GM18868 (cell line): ENCODE measurements around the gene TIMP4.
A peak's percentile ranks its signal among the peaks of the same experiment; 100 is the strongest.

Experiments
- ATAC-seq: cut with Tn5 transposase; IDR thresholded peaks from one replicate; pipeline ENCODE4 v1.9.1; 2021; ENCODE audit warnings: mild to moderate bottlenecking, moderate library complexity; ENCODE audit not compliant: unreplicated experiment

The TIMP4 gene

DNA sequence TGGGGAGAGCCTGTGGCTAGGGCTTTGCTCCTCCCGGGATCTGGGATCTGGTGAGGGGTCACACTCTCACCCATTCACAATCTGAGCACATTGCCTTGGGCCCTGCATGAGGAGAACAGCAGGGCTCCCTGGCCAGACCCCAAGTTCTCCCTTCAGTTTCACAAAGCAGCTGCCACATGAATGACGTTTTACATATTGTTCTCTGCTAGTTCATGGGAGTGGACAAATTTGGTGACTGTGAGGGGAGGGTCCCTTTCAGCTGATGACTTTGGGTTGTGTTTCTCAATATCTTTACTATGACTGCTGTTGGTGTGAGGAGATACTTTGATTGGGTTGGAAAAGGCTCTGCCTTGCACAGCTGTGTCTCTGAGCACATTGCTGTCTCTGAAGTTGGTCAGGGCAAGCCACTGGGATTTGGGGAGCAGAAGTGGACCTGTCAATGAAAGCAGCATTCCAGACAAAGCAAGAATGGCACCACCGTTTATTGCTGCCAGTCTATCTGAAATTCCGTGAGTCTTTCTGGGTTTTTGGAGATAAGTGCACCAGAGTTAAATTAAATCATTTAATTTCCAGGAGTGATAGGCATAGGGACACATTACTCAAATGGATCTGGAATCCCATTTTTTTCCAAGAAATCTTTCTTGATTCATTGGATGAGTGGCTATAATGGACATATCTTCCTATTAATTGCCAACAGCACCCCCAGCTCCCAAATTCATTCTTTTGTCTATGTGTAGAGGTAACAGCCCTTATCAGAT, 10.3 kb downstream of the TIMP4 start:
- ATAC-seq, result no peak

DNA sequence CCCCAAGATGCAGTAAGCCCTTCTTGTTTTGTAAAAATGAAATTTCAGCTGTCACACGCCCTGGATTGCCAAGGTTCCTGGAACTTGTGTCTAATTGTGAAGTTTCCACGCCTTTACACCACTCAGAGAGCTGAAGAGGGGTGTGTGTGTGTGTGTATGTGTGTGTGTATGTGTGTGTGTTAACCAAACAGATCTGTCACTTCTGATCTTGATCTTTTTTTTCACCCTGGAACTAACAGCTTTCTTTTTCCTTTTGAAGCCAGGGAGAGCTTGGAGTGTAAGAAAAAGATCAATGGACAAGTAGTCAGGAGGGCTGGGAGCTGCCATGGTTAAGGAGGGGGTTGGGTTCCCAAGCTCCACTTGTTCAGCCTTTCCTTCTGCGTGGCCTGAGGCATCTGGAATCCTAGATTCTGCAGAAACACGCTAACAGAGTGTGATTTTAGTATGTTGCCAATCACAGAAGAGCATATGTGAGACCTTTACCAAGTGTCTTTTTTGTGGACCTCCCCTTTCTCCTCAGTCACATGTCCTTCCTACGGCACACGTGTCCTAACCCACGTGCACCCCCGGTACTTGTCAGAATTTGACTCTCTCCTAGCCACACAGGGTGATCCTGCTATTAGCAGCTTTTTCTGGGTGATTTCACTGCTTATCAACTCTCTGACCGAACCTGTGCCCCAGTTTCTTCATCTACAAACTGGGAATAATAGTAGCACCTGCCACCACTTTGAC, 11.5 kb downstream of the TIMP4 start:
- ATAC-seq, result no peak

DNA sequence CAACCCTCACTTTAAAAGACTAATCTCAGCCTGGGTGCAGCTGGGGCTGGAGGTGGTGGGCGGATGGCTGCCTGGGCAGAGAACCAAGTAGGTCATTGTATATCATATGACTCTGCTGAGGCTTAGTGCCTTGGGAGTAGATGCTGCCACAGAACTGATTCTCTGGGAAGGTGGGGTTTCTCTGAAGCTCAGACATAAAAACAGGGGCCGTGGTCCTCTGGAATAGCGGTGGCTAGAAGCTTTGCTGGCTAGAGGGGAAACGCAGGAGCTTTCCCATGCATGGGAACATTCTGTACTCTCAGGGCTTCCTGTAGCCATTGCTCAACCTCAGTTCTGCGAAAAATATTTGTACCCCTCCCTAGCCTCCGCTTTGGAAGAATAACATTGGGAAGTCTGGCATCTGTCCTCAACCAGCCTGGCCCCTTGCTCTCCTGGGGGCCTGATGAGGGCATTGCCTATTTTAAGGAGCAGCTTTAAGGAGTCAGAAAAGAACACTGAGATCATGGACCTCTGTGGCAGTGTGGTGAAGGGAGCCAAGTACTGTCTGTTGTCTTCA, 14.7 kb downstream of the TIMP4 start:
- no peak for ATAC-seq

DNA sequence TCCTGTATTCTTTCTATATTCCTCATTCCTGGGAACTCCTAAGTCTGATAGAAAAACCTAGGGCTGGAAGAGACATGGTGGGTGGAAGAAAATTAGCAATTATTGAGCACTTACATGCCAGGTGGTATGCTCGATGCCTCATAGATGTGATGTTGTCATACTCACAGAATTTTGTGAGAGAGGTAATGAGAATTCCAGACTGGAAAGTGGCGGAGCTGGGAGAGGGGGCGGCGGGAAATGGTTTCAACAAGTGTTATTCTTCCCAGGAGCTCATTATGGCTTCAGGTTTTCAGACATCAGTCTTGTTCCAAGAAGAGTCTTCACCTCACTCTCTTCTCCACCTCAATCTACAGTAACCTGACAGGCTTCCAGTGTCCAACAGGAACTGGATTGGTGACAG, 16.2 kb downstream of the TIMP4 start:
- no peak for ATAC-seq

DNA sequence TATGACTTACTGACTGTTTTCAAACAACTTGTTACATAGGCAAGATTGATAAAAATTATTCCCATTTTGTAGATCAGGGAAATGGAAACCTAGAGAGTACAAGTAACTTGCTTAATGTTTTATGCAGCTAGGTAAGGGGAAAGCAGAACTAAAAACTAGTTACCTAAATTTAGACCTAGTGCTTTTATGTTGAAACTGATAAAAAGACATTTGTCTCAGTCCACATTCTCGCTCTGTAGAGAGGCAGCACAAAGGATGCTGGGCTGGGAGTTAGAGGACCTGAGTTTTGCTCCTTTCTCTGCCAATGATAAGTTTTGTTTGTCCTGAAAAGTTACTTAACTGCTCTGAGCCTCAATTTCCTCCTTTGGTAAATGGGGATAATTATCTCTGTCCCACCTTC, 17.4 kb downstream of the TIMP4 start:
- no peak for ATAC-seq

DNA sequence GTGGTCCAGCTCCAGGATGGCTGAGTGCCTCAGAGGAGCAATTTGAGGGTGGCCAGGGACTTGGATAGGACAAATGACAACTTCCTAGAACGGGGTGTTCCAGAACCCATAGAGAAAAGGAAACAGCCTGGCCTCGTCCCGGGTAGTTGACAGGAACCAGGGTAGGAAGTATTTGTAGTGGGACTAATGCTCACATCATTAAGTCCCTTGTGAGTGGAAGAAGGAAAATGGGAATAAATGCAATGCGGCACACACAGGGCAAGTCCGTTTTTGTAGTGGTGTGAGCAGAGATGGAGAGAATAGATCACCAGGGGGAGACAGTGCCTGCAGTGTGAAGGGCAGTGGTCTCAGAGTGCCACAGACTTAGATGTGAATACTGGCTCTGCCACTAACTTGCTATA, 19.6 kb downstream of the TIMP4 start:
- ATAC-seq, result no peak

DNA sequence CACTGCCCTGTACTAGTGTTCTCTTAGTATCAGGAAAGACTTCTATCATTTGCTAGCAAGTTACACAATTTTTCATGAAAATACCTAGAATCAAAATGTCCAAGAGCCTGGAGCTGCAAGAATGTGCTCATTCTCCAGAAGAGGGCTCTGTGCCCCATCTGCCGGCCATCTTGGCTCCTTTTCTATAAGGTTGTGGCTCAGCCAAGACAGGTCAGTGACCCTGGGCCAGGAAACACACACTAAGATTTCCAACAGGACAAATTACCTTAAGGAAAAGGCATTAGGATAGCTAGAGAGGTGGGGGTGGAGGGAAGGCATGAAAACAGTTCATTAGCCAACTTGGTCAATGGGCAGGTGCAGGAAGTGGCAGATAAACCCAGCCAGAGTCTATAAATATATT, 20.7 kb downstream of the TIMP4 start:
- no peak for ATAC-seq

DNA sequence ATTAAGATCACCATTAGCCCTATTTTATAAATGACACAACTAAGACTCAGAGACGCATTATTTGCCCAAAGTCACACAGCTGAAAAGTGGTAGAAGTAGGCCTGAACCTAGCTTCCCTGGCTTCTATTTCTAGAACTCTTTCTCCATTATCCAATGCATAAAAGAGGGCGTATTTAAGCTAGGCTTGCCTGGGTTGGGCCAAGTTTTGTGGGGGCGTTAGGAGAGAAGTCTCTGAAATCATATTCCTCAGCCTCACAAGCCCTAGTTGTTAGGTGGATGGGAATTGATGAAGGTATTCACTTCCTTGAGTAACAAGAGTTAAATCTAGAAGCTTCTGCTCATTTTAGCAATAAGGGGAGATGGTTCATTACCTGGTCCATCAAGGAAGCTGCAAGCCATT, 22.3 kb downstream of the TIMP4 start:
- ATAC-seq, result no peak

DNA sequence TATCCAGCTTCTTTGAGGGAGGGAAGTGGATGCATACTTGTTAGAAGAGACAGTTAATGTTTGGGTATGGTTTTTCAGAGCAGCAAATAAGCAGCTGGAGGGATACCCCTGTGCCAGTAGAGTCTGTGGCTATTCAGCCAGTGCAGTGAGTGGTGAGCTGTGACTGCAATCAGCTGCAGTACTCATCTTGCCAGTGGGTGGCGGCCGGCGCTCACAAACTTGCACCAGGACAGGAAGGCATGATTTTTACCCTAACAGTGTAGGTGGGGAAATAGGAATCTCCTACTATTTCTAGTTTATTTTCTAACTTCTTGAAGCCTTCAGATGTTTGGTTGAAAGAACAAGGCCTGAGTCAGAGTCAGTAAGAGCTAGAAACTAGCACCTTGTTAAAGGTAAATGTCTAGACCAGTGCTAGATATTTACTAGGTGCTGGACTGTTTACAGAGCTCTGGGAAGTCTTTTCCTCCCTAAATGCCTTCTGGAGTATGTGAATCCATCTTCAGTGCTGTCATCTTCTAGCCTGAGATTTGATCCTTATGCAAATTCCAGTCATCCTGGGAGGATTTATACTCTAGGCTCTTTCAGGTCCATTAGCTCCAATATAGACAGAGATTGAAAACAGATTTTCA, 23.6 kb downstream of the TIMP4 start:
- peak; percentile 96 for ATAC-seq

DNA sequence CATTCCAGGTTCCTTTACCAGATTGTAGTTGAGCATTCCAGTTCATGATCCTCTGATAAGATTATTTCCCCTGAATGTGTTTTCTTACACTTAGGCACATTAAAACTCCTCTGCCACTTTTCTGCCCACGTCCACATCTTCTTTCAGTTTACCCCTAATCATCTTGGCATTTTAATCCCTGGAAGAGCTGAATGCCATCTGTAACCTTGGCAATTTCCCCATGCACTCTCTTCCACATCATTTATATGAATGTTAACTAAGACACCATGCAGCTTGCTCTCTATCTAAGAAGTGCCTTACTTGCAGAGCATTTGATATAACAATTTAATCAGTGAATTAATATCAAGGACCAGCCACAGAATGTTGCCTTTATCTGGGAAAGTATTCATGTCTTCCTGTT, 25.8 kb downstream of the TIMP4 start:
- no peak for ATAC-seq

DNA sequence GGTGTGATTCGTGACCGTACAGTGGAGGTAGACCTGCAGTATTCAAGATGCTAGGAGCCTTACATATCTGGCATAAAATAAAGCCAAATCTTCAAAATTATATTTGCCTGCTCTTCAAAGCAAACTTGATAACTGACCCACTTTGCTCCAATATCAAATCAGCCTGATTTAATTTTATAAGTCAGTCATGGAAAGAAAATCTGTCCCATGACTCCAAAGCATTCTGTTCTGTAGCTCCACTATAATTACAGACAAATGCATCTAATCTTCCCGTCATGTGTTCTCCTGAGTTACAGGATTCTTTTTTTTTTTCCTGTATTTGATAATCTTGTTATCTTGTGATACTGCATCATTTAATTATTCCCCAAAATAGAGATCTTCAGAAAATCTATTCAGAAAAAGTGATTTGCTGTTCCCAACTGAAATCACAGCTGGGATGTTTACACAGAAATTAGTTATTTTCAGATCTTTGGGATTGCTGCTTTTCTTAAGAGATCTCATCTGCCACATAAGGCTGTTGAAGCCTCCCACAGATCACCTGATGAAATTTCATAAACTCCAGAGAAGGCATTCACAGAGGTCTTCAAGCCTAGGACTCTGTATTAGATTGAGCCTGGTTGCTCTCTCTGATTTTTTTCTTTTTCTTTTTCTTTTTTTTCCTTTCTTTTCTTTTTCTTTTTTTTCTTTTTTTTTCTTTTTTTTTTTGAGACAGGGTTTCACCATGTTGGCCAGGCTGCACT, 27.2 kb downstream of the TIMP4 start:
- ATAC-seq, result no peak

DNA sequence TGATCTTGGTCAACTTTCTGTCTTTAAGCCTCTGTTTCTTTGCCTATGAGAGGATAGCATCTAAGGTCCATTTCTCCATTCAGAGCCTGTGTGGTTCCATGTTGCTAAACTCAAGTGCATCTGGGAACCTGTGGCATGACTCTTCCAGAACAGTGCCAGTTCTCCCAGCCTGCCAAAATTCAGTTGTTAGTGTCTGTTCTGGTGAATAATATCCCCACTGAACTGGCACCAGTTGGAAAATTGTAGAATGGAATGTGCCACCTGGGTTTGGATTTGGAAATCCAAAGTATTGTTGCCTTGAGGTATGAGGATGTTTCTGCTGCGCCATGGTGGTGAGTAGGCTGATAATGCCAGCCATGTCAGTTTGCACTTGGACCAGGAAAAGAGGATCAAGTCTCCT, 31.3 kb downstream of the TIMP4 start:
- ATAC-seq, result no peak

DNA sequence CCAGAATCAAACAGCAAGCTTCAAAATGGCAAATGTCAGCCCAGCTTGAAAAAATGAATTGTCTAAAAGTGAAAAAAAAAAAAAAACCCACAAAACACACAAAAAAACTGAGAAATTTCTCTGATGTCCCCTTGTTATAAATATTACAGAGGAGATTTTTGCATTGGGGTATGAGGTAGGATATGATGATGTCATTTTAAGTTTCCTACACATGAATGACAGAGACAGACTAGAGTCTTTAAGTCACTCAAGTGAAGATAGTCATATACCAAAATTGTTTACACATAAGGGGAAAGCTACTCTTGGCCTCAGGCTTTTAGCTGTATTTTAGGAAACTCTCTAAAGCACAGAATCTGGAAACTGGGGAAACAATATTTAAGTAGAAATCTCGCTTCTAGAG, 32.9 kb downstream of the TIMP4 start:
- no peak for ATAC-seq

DNA sequence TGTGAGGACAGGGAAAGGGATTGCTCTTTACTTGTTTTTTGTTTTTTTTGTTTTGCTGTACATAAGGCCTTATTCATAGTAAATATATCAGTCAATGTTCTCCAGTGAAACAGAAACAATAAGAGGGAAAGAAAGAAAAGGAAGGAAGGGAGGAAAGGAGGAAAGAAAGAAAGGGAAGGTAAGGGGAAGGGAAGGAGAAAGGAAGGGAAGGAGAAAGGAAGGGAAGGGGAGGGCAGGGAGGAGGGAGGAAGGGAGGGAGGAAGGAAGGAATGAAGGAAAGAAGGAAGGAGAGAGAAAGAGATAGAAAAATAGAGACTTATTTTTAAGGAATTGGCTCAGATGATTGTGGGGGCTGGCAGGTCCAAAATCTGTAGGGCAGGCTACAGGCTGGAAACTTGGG, 37.2 kb downstream of the TIMP4 start:
- ATAC-seq, result no peak

DNA sequence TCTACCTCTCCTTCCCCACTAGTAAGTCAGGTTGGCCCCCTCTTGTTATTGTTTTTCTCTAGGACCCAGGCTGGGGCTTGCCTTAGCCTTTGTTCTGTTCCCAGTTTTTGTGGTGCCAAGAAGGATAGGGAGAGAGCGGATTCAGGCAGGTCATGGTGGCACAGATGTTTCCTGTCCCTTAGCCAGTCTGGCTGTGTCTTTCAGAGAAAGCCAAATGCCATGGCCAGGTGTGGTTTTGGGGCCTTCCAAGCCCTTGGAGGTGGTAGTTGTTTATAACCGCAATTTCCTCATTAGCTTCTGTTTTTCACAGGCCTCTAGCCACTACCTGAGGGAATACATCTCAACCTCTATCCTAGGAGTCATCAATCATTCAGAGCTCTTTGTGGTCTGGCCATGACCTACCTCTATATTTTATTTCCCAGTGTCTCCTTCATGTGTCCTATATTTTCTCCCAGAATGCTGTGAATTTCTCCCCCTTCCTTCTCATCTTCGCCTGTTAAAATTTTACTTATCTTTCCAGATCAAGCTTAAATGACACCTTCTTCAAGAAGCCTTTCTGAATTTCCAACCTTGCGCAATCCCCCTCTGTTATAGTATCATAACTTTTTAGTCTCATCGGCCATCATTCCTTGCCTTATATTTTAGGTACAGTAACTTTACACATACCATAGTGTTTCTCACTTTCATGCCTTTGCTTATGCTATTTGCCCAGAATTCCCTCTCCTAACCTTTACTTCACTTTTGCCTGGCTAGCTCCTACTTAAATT, 38.2 kb downstream of the TIMP4 start:
- ATAC-seq, result no peak

DNA sequence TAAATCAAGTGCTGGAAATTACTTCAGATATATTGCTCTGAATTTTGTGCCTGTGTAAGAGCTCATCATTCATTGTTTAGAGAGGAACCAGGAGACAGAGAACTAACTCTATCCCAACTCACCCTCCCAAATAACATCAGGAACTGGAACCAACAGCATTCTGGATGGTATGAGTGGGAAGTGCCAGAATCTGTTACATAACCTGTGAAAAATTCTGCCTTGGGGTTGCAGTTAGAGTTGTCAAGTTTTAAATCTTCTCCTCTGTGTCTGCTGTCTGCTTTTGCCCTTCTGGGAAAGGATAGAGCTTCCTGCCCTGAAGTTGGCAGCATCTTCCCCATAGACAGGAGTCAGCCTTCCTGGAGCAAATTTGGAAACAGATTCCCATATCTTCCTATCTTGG, 41.2 kb downstream of the TIMP4 start:
- no peak for ATAC-seq

DNA sequence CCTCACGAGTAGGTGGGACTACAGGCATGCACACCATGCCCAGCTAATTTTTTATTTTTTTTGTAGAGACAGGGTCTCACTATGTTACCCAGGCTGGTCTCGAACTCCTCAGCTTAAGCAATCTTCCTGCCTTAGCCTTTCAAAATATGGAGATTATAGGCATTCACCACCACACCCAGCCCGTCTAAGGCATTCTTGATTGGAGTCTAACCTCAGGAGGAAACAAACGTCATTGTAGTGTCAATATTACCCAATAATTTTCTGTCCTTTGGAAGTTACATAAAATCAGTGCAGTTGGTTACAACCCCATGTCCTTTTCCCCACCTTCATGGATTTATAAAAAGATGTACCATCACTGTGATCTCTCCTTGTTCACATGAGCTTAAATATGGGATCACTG, 41.8 kb downstream of the TIMP4 start:
- ATAC-seq, result no peak

DNA sequence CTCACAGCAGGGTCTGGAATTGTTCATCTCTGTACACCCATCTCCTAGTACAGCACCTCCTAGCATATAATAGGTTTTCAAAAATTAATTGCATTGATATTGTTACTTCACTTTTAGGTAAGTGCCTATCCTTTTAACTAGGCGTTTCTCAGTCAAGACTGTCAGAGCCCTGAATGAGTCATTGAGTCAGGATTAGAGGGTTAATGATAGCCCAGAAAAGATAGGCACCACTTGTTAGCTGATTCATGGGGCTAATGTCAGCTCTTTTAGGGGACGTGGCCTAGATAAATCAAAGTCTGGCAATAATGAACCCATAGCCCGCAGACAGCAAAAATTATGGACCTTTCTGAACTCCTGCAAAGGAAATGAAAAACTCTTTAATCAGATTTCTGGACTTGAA, 42.9 kb downstream of the TIMP4 start:
- no peak for ATAC-seq

DNA sequence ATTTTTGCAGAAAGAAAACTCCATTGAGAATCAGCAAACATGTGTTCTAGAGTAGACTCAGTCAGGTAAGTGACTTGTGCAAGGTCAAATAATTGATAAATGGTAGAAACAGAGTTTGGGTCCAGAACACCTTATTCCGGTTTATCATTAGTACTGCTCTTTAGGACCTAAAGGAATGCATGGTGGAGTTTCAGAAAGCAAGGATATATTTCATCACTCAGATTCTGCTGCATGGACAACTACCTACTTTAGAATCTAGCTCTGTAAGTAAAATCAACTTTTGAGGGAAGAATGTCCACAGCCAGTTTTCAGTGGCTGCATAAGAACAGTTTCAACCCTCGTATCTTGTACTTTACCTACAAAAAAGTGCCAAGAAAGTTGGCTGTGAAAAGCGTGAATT, 43.6 kb downstream of the TIMP4 start:
- no peak for ATAC-seq

DNA sequence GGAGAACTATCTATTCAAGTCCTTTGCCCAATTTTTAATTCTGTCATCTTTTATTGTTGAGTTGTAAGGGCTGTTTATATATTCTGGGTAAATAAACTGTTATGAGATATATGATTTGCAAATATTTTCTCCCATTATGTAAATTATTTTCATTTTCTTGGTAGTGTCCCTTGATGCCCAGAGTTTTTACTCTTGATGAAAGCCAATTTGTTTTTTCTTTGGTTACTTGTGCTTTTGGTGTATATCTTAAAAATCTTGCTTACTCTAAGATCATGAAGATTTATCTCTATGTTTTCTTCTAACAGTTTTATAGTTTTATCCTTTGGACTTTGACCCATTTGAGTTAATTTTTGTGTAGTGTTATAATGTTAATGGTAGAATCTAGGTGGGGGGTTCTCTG, 44.5 kb downstream of the TIMP4 start:
- ATAC-seq, result no peak
